K562 (cell line): ENCODE data around the gene GOLPH3. TPM values are rescaled to one million over a fixed set of nuclear protein-coding genes. Genes with fewer than 3 reads are reported as not detected.

Experiments
- CAMTA2 ChIP-seq: fragments of 250-450 bp; sonication (Bioruptor Pico); conservative IDR thresholded peaks from 2 replicates; pipeline ENCODE4 v1.5.1; 2022
- CREM ChIP-seq: IDR thresholded peaks from 2 replicates; pipeline ENCODE4 v1.6.1; 2014; ENCODE audit warnings: antibody characterized with exemption, low read depth
- EGR1 ChIP-seq: fragments of 450-650 bp; conservative IDR thresholded peaks from 2 replicates; pipeline ENCODE4 v1.6.1; 2017; ENCODE audit warnings: mild to moderate bottlenecking
- KLF6 ChIP-seq: fragments of 250-450 bp; sonication (Bioruptor Pico); IDR thresholded peaks from 2 replicates; pipeline ENCODE4 v1.4.0; 2020; ENCODE audit warnings: mild to moderate bottlenecking, moderate library complexity, borderline replicate concordance
- PBX2 ChIP-seq, 2 experiments: IDR thresholded peaks in 1 of 2; conservative IDR thresholded peaks in 1 of 2; 2 replicates each; pipeline ENCODE4 v1.6.1; 2016; ENCODE audit warnings: low read depth in 2 of 2, mild to moderate bottlenecking in 1 of 2, missing compliant biosample characterization in 1 of 2, missing genetic modification characterization in 1 of 2, moderate library complexity in 1 of 2
- POU5F1 ChIP-seq: fragments of 150-350 bp; IDR thresholded peaks from 2 replicates; pipeline ENCODE4 v1.6.1; 2014; ENCODE audit warnings: borderline replicate concordance, low read length, low read depth, mild to moderate bottlenecking; ENCODE audit not compliant: partially characterized antibody
- RHOXF2B ChIP-seq: fragments of 250-450 bp; sonication (Bioruptor Pico); conservative IDR thresholded peaks from 2 replicates; pipeline ENCODE4 v1.5.1; 2021
- SMARCB1 ChIP-seq: IDR thresholded peaks from 2 replicates; pipeline ENCODE4 v1.6.1; 2011; ENCODE audit warnings: improper control_type of control experiment, low read depth; ENCODE audit not compliant: insufficient read length
- USF1 ChIP-seq: sonication (generic); formaldehyde crosslinking; IDR thresholded peaks from 2 replicates; pipeline ENCODE4 v1.9.0; 2022; ENCODE audit warnings: mild to moderate bottlenecking, missing genetic modification reagents
- ZNF263 ChIP-seq: sonication (generic); formaldehyde crosslinking; IDR thresholded peaks from 2 replicates; pipeline ENCODE4 v1.8.0; 2022; ENCODE audit warnings: mild to moderate bottlenecking, missing genetic modification reagents, borderline replicate concordance
- ZNF3 ChIP-seq: fragments of 250-450 bp; sonication (Bioruptor Pico); IDR thresholded peaks from 2 replicates; pipeline ENCODE4 v1.5.0; 2021; ENCODE audit warnings: mild to moderate bottlenecking, moderate library complexity
- ZNF695 ChIP-seq: fragments of 450-650 bp; formaldehyde crosslinking; IDR thresholded peaks from 2 replicates; pipeline ENCODE4 v1.4.0; 2020; ENCODE audit warnings: mild to moderate bottlenecking, moderate library complexity
- ZSCAN32 ChIP-seq: fragments of 450-650 bp; formaldehyde crosslinking; IDR thresholded peaks from 2 replicates; pipeline ENCODE4 v1.4.0; 2020; ENCODE audit warnings: mild to moderate bottlenecking, moderate library complexity
- polyA plus RNA-seq, 8 experiments: library from polyadenylated mRNA; depleted of rRNA in 4 of 8; stranded (reverse) in 5 of 8; unstranded in 3 of 8; fragments of >200 nt; fragmentation: Nextera tagmentation in 2 of 8; fragmentation: Illumina TruSeq in 1 of 8; extraction: Ambion mirVana in 2 of 8; extraction: Trizol in 1 of 8; gene quantifications; 2 replicates each; pipeline versions ENCODE4 v1.2.1 to v1.2.3, GENCODE V29; 2011 to 2014; ENCODE audit warnings: inconsistent platforms in 1 of 8, missing spikeins in 1 of 8
- total RNA-seq, 7 experiments: library from RNA; depleted of rRNA in 6 of 7; stranded (reverse); fragments of >200 nt in 6 of 7; fragmentation: Illumina TruSeq in 2 of 7; extraction: Trizol in 2 of 7; gene quantifications; 2 replicates each; pipeline versions ENCODE4 v1.2.1 to v1.2.3, GENCODE V29; 2011 to 2021; ENCODE audit warnings: low replicate concordance in 1 of 7
- TF ChIP-seq, protein P1 (sequence below), 2 experiments: fragments of 450-650 bp in 1 of 2; sonication (generic) in 1 of 2; formaldehyde crosslinking in 1 of 2; IDR thresholded peaks; 2 replicates each; pipeline versions ENCODE4 v1.7.1 to v1.9.0; 2016 to 2022; ENCODE audit warnings: inconsistent platforms in 1 of 2, mild to moderate bottlenecking in 1 of 2, missing genetic modification reagents in 1 of 2

The GOLPH3 gene
- total and polyA plus RNA-seq, 9 of the 15 experiments (the other 6 are each of a cell fraction or from before 2014, with no cell fraction given): 18.8 to 94.6 (median 55.1) TPM

GRCh38 chr5:32174011-32174870 lies at the start of gene GOLPH3 (continued):
- TF ChIP-seq CAMTA2 (CRISPR knock-in tag) (no peak), ZNF263 (no peak; the same call in 1 of the 2 replicates), RHOXF2B (CRISPR knock-in tag) (no peak), KLF6 (CRISPR knock-in tag) (peak; percentile 87; the same call in 1 of the 2 replicates), CREM (peak; percentile 98), EGR1 (peak; percentile 83), ZSCAN32 (CRISPR knock-in tag) (no peak), PBX2 (CRISPR knock-in tag; IDR thresholded peaks at IDR 0.05; ENCODE audit: low read depth) (no peak), PBX2 (tag; conservative IDR thresholded peaks at IDR 0.05; ENCODE audit: low read depth) (no peak), ZNF3 (no peak), SMARCB1 (no peak), POU5F1 (no peak), USF1 (CRISPR knock-in tag) (no peak), ZNF695 (CRISPR knock-in tag) (no peak)
- TF ChIP-seq, protein P1, sequence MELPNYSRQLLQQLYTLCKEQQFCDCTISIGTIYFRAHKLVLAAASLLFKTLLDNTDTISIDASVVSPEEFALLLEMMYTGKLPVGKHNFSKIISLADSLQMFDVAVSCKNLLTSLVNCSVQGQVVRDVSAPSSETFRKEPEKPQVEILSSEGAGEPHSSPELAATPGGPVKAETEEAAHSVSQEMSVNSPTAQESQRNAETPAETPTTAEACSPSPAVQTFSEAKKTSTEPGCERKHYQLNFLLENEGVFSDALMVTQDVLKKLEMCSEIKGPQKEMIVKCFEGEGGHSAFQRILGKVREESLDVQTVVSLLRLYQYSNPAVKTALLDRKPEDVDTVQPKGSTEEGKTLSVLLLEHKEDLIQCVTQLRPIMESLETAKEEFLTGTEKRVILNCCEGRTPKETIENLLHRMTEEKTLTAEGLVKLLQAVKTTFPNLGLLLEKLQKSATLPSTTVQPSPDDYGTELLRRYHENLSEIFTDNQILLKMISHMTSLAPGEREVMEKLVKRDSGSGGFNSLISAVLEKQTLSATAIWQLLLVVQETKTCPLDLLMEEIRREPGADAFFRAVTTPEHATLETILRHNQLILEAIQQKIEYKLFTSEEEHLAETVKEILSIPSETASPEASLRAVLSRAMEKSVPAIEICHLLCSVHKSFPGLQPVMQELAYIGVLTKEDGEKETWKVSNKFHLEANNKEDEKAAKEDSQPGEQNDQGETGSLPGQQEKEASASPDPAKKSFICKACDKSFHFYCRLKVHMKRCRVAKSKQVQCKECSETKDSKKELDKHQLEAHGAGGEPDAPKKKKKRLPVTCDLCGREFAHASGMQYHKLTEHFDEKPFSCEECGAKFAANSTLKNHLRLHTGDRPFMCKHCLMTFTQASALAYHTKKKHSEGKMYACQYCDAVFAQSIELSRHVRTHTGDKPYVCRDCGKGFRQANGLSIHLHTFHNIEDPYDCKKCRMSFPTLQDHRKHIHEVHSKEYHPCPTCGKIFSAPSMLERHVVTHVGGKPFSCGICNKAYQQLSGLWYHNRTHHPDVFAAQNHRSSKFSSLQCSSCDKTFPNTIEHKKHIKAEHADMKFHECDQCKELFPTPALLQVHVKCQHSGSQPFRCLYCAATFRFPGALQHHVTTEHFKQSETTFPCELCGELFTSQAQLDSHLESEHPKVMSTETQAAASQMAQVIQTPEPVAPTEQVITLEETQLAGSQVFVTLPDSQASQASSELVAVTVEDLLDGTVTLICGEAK (IDR thresholded peaks at IDR 0.05): peak; percentile 86
- TF ChIP-seq, protein P1 (CRISPR knock-in tag; IDR thresholded peaks at IDR 0.05): no peak
